AG09319 (cell line): Measurements from ENCODE around the gene PRX.

Experiments used
- DNase-seq: peaks from one replicate; pipeline ENCODE4 v3.0.0-alpha.2; 2010; ENCODE audit warnings: low read depth; ENCODE audit errors: extremely low read depth
- TF ChIP-seq, protein P1 (sequence below): IDR thresholded peaks from 2 replicates; pipeline ENCODE4 v1.5.1; 2011; ENCODE audit warnings: low read depth, mild to moderate bottlenecking, inconsistent platforms, low read length, moderate library complexity

The PRX gene

GRCh38 chr19:40396886-40397567 lies 16.2 kb downstream of the PRX start:
- no peak for DNase-seq
- TF ChIP-seq, protein P1, sequence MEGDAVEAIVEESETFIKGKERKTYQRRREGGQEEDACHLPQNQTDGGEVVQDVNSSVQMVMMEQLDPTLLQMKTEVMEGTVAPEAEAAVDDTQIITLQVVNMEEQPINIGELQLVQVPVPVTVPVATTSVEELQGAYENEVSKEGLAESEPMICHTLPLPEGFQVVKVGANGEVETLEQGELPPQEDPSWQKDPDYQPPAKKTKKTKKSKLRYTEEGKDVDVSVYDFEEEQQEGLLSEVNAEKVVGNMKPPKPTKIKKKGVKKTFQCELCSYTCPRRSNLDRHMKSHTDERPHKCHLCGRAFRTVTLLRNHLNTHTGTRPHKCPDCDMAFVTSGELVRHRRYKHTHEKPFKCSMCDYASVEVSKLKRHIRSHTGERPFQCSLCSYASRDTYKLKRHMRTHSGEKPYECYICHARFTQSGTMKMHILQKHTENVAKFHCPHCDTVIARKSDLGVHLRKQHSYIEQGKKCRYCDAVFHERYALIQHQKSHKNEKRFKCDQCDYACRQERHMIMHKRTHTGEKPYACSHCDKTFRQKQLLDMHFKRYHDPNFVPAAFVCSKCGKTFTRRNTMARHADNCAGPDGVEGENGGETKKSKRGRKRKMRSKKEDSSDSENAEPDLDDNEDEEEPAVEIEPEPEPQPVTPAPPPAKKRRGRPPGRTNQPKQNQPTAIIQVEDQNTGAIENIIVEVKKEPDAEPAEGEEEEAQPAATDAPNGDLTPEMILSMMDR = no peak

- TF ChIP-seq, protein P1 = no peak
- no peak for DNase-seq
Measured at GRCh38 chr19:40395956-40396355, 17.2 kb downstream of the PRX start.

- TF ChIP-seq, protein P1 = no peak
- no peak for DNase-seq
Measured at GRCh38 chr19:40394816-40395210, 18.4 kb downstream of the PRX start.

DNA sequence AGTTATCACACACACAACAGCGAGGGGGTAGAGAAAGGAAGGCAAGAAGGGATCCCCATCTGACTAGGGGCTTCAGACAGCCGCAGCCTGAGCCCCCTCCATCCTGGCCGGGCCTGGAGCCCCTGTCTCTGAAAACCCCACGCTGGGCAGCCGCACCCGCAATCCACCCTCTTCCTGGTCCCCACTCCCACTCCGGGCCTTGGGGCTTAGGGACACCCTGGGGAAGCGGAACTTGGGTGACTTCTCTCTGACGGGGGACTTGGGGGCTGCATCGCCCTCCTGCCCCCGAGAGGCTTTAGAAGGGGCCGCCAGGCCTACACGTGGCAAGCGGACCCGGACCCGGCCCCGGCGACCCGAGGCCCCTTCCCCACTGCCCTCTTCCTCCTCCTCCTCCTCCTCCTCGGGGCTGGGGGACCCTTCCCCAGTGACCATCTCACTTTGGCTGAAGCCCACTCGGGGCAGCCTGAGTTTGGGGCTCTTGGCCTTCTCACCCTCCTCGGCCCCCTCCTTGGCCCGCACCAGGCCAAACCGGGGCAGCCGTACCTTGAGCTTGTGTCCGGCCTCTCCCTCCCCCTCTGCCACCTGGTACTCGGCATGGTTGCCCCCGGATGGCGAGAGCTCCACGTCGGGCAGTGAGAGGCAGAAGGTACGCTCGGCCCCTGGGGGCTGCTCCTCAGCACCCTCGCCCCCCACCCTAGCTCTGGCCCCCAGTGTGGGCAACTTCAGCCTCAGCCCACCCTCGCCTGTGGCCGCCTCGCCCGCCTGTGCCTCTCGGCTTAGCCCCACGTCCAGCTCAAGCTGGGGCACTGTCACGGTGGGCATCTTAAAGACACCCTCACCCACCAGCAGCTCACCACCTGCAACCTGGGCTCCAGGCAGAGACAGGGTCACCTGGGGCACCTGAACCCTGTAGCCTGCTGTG lies 19.0 kb downstream of the PRX start:
- DNase-seq = no peak
- TF ChIP-seq, protein P1 = no peak

- TF ChIP-seq, protein P1 = no peak; the same call in none of the 2 replicates
- DNase-seq = no peak
Measured at GRCh38 chr19:40392894-40393517, 20.2 kb downstream of the PRX start.

DNA sequence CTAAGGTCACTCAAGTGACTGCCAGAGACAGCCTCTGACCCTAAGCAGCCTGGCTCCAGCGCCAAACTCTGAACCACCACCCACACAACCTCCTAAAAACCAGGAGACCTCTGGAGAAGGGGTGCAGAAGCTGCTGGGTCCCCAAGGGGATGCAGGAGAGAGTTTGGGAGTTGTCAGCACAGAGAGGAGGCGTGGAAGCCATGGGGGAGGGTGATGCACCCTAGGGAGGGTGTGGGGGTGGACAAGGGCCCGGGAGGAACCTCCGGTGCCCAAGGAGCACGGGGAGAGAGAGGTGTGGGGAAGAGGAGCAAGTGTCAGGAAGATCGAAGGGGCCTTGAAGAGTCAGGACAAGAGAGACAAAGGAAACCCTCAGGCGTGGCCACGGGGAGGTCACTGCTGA lies 21.1 kb downstream of the PRX start:
- no peak for DNase-seq
- TF ChIP-seq, protein P1 = no peak
